Prostate gland (tissue), 2 donors: ENCODE measurements around the gene AKNA. TPM values are rescaled to one million over a fixed set of nuclear protein-coding genes. Genes with fewer than 3 reads are reported as not detected.

ENCODE experiments used
- DNase-seq: peaks from one replicate; pipeline ENCODE4 v3.0.0-alpha.2; 2019; ENCODE audit warnings: low spot score
- H3K27ac ChIP-seq, 2 donors: fragments of 200-600 bp; sonication (generic); 2 replicates each; pipeline ENCODE4 v1.5.1; 2017 to 2019
- H3K27me3 ChIP-seq: fragments of 200-600 bp; sonication (generic); replicated peaks from 2 replicates; pipeline ENCODE4 v1.5.1; 2019; ENCODE audit not compliant: insufficient read depth
- H3K36me3 ChIP-seq, 2 donors: fragments of 200-600 bp; sonication (generic); 1 replicate in 1 of 2; 2 replicates in 1 of 2; pipeline versions ENCODE4 v1.5.1 to v1.8.1; 2017 to 2019
- H3K4me1 ChIP-seq: fragments of 200-600 bp; sonication (generic); replicated peaks from 2 replicates; pipeline ENCODE4 v1.5.1; 2019
- H3K4me3 ChIP-seq, 2 donors: fragments of 200-600 bp; sonication (generic); 2 replicates each; pipeline ENCODE4 v1.5.1; 2017 to 2019
- H3K9me3 ChIP-seq: fragments of 200-600 bp; sonication (generic); 2 replicates; pipeline ENCODE4 v1.5.1; 2017
- POLR2A ChIP-seq: fragments of 450-650 bp; IDR thresholded peaks from one replicate; pipeline ENCODE4 v1.6.1; 2016; ENCODE audit warnings: antibody characterized with exemption, mild to moderate bottlenecking
- POLR2AphosphoS5 ChIP-seq: sonication (generic); formaldehyde crosslinking; IDR thresholded peaks from one replicate; pipeline ENCODE4 v1.6.1; 2017; ENCODE audit warnings: antibody characterized with exemption
- WGBS: methylation state at CpG from one replicate; pipeline ENCODE4 v1.1.5; 2018; 5-methylcytosine and 5-hydroxymethylcytosine counted together
- intact Hi-C: fragments of 100-400 bp; cut with DNase I; formaldehyde crosslinking; loops from one replicate; pipeline ENCODE4 v1.14.2; 2022
- total RNA-seq, 2 donors: library from RNA; depleted of rRNA; stranded (reverse); fragments of >200 nt; gene quantifications; one replicate each; pipeline ENCODE4 v1.1.0, GENCODE V29; 2016
- TF ChIP-seq, protein P1 (sequence below), 4 experiments: fragments of 200-600 bp in 2 of 4; fragments of 450-650 bp in 2 of 4; sonication (generic) in 2 of 4; IDR thresholded peaks; 1 replicate in 3 of 4; 2 replicates in 1 of 4; pipeline ENCODE4 v1.5.1; 2016 to 2019; ENCODE audit warnings: antibody characterized with exemption in 4 of 4, mild to moderate bottlenecking in 2 of 4, moderate library complexity in 2 of 4

AKNA gene
- total RNA-seq, 2 donors from 2014 or later, result 20.5 to 30.1 TPM

GRCh38 chr9:114311571-114312512 lies 75.9 kb downstream of the AKNA start:
- TF ChIP-seq, protein P1, sequence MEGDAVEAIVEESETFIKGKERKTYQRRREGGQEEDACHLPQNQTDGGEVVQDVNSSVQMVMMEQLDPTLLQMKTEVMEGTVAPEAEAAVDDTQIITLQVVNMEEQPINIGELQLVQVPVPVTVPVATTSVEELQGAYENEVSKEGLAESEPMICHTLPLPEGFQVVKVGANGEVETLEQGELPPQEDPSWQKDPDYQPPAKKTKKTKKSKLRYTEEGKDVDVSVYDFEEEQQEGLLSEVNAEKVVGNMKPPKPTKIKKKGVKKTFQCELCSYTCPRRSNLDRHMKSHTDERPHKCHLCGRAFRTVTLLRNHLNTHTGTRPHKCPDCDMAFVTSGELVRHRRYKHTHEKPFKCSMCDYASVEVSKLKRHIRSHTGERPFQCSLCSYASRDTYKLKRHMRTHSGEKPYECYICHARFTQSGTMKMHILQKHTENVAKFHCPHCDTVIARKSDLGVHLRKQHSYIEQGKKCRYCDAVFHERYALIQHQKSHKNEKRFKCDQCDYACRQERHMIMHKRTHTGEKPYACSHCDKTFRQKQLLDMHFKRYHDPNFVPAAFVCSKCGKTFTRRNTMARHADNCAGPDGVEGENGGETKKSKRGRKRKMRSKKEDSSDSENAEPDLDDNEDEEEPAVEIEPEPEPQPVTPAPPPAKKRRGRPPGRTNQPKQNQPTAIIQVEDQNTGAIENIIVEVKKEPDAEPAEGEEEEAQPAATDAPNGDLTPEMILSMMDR (IDR thresholded peaks at IDR 0.05), result no peak
- TF ChIP-seq POLR2AphosphoS5, result no peak
- intact Hi-C loops, result no loop called here
- no peaks in the 10 kb centered on the region for H3K27me3 ChIP-seq
- DNase-seq, result no peak
- 91% methylated on average over 28 of the region's 28 CpGs for WGBS
- no peaks in the 10 kb centered on the region for H3K4me1 ChIP-seq
- no peak overlapping the region for H3K27ac ChIP-seq
- H3K36me3 ChIP-seq, result no peaks in the 10 kb centered on the region
- no peaks in the 10 kb centered on the region for H3K9me3 ChIP-seq
- H3K4me3 ChIP-seq, result no peak overlapping the region

DNA sequence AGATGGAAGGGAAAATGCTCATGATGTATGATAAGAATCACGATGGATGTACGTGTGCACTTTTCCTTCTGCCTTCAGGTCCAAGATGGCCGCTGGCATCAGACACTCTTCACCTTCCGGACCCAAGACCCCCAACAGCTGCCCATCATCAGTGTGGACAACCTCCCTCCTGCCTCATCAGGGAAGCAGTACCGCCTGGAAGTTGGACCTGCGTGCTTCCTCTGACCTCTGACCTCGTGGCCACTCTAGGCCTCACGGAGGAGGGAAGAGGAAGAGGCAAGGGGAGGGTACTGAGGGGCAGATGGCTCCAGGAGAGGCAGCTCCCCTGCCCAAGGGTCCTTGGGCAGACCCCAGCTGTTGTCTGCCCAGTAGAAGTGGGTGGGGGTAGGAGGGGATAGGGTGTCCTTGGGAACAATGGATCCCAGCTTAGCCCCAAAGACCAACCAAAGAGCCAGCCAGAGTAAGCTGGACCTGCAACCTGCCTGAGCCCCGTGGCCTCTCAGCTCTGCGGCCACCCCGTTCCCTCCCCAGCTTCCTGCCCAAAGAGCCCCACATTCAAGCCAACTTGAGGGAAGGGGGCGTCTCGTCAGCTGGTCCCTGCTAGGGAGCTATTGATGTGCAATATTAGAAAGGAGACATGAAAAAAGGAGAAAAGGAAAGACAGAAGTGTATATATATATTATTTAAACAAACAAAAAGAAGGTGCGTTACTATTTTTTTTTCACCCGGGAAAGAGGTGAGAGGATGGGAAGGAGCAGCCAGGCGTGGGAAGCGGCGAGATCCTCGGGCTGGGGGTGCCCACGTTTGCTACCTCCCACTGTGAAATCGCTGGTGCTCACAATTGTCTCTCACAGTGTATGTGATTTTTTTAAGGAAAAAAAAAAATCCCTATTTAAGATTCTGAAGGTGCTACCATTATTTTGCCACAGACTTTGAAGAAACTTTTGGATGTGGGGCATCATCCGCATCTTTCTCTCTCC lies 77.0 kb downstream of the AKNA start:
- 88% methylated on average over 22 of the region's 22 CpGs for WGBS
- Histone ChIP-seq H3K36me3 (no peaks in the 10 kb centered on the region), H3K27ac (no peak overlapping the region), H3K27me3 (no peaks in the 10 kb centered on the region), H3K4me3 (no peak overlapping the region), H3K9me3 (no peaks in the 10 kb centered on the region), H3K4me1 (no peaks in the 10 kb centered on the region)
- DNase-seq, result no peak
- intact Hi-C loops, result no loop called here
- no peak for TF ChIP-seq POLR2A
- TF ChIP-seq, protein P1 (IDR thresholded peaks at IDR 0.05), result no peak
- TF ChIP-seq POLR2AphosphoS5, result no peak

DNA sequence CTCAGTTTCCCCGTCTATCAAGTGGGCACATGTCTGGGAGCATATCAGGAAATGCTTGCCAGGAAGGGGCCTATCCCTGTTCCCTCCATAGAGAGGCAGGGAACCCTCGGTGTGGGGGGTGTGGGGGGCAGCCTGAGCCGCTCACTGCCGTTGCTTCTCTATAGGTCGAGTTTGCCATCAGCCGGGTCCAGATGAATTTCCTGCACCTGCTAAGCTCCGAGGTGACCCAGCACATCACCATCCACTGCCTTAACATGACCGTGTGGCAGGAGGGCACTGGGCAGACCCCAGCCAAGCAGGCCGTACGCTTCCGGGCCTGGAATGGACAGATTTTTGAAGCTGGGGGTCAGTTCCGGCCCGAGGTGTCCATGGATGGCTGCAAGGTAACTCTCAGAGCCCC lies 78.7 kb downstream of the AKNA start:
- no peak for DNase-seq
- H3K4me1 ChIP-seq, result no peaks in the 10 kb centered on the region
- WGBS, result 87% methylated on average over 13 of the region's 13 CpGs
- no peaks in the 10 kb centered on the region for H3K36me3 ChIP-seq
- TF ChIP-seq POLR2A, result no peak
- TF ChIP-seq, protein P1 (IDR thresholded peaks at IDR 0.05), result no peak
- H3K27me3 ChIP-seq, result no peaks in the 10 kb centered on the region
- H3K4me3 ChIP-seq, result no peak overlapping the region
- intact Hi-C loops, result no loop called here
- no peak overlapping the region for H3K27ac ChIP-seq
- no peaks in the 10 kb centered on the region for H3K9me3 ChIP-seq

GRCh38 chr9:114308361-114308950 lies 79.3 kb downstream of the AKNA start:
- Histone ChIP-seq H3K36me3 (no peaks in the 10 kb centered on the region), H3K4me1 (no peaks in the 10 kb centered on the region), H3K27ac (no peak overlapping the region), H3K9me3 (no peaks in the 10 kb centered on the region), H3K4me3 (no peak overlapping the region), H3K27me3 (no peaks in the 10 kb centered on the region)
- intact Hi-C loops, result no loop called here
- no peak for DNase-seq
- no peak for TF ChIP-seq POLR2A
- TF ChIP-seq, protein P1 (IDR thresholded peaks at IDR 0.05), result no peak
- no peak for TF ChIP-seq POLR2AphosphoS5
- 94% methylated on average over 13 of the region's 13 CpGs for WGBS
